C4-2B (cell line): ENCODE data around the gene MAP7D1.

Source experiments
- H3K27ac ChIP-seq: fragments of 450-650 bp; 2 replicates; pipeline ENCODE4 v1.5.1; 2017
- CTCF ChIP-seq: fragments of 450-650 bp; conservative IDR thresholded peaks from 2 replicates; pipeline ENCODE4 v1.5.1; 2017; ENCODE audit warnings: mild to moderate bottlenecking
- ZFX ChIP-seq: fragments of 450-650 bp; IDR thresholded peaks from 2 replicates; pipeline ENCODE4 v1.6.1; 2017

MAP7D1 gene

GRCh38 chr1:36159614-36160387, 3.8 kb downstream of the MAP7D1 start:
- TF ChIP-seq CTCF (no peak), ZFX (no peak)
- peak overlapping the region; percentile 84 for H3K27ac ChIP-seq

- peak overlapping the region; percentile 84 for H3K27ac ChIP-seq
- TF ChIP-seq ZFX (0 out of 2 replicates have a peak, but pooled peaks have one; percentile 2), CTCF (no peak)
Measured at GRCh38 chr1:36160388-36160948, 4.5 kb downstream of the MAP7D1 start.

GRCh38 chr1:36160949-36161485, 5.1 kb downstream of the MAP7D1 start:
- peak overlapping the region; percentile 84 for H3K27ac ChIP-seq
- TF ChIP-seq CTCF = no peak; the same call in 1 of the 2 replicates

GRCh38 chr1:36161641-36162531, 5.9 kb downstream of the MAP7D1 start:
- H3K27ac ChIP-seq = peak overlapping the region; percentile 84
- TF ChIP-seq ZFX = no peak
- TF ChIP-seq CTCF = no peak

- TF ChIP-seq ZFX (no peak), CTCF (no peak)
Measured at GRCh38 chr1:36162680-36163239, 6.8 kb downstream of the MAP7D1 start.

GRCh38 chr1:36163426-36163825, 7.5 kb downstream of the MAP7D1 start:
- TF ChIP-seq ZFX = no peak
- peak overlapping the region; percentile 84 for H3K27ac ChIP-seq

More at GRCh38 chr1:36162680-36163239, 6.8 kb downstream of the MAP7D1 start:
- H3K27ac ChIP-seq = peak overlapping the region; percentile 84

GRCh38 chr1:36164361-36164760, 8.4 kb downstream of the MAP7D1 start:
- TF ChIP-seq ZFX (no peak), CTCF (no peak)
- peak overlapping the region; percentile 80 for H3K27ac ChIP-seq
